Esophagus squamous epithelium (tissue), 4 donors: ENCODE data around the gene HDAC7.

Source experiments
- POLR2A ChIP-seq, 4 donors: fragments of 450-650 bp; IDR thresholded peaks; one replicate each; pipeline ENCODE4 v1.6.1; 2017; ENCODE audit warnings: antibody characterized with exemption in 4 of 4, mild to moderate bottlenecking in 4 of 4, moderate library complexity in 3 of 4
- TF ChIP-seq, protein P1 (sequence below), 6 experiments: fragments of 450-650 bp in 4 of 6; fragments of 200-600 bp in 2 of 6; sonication (generic) in 2 of 6; IDR thresholded peaks; one replicate each; pipeline ENCODE4 v1.5.1; 2016 to 2019; ENCODE audit warnings: antibody characterized with exemption in 6 of 6, mild to moderate bottlenecking in 4 of 6, moderate library complexity in 4 of 6

DNA sequence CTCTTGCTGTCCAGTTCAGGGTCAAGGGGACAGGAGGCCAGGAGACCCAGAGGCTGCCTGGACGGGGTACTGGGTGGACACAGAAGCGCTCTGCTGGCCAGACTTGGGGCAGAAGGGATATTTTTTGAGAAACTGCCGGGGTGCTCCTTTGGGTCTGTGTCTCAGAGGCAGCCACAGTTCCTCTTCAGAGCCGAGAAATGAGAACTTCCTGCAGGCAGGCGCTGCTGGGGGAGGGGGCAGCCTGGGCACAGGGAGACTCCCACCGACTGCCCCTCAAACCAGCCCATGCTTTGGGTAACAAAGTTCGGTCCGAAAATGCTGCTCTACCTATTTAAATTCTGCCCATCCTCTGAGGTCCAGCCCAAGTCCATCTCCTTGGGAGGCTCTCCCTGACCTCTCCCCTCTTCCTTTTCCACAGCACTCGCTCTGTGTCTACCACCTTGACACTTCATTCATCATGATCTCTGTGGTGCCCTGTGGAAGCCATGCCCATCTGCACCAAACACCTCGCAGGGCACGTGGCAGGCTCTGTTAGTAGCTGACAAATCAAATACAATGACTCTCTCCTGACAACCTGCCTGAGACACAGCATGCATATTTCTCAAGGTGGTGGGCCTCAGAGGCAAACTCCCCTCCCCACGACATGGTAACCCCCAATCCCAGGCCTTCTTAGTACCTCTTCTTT, 16.4 kb downstream of the HDAC7 start:
- TF ChIP-seq POLR2A (IDR thresholded peaks at IDR 0.05) = no peak
- TF ChIP-seq, protein P1, sequence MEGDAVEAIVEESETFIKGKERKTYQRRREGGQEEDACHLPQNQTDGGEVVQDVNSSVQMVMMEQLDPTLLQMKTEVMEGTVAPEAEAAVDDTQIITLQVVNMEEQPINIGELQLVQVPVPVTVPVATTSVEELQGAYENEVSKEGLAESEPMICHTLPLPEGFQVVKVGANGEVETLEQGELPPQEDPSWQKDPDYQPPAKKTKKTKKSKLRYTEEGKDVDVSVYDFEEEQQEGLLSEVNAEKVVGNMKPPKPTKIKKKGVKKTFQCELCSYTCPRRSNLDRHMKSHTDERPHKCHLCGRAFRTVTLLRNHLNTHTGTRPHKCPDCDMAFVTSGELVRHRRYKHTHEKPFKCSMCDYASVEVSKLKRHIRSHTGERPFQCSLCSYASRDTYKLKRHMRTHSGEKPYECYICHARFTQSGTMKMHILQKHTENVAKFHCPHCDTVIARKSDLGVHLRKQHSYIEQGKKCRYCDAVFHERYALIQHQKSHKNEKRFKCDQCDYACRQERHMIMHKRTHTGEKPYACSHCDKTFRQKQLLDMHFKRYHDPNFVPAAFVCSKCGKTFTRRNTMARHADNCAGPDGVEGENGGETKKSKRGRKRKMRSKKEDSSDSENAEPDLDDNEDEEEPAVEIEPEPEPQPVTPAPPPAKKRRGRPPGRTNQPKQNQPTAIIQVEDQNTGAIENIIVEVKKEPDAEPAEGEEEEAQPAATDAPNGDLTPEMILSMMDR (IDR thresholded peaks at IDR 0.05) = no peak
